LNCaP clone FGC (cell line): ENCODE measurements around the gene KRTAP10-11.

Source experiments
- DNase-seq: peaks from one replicate; pipeline ENCODE4 v3.0.0-alpha.2; 2011; ENCODE audit warnings: low read depth
- H3K4me3 ChIP-seq: 2 replicates; pipeline ENCODE4 v1.5.1; 2011; ENCODE audit warnings: mild to moderate bottlenecking, low read depth, low read length, control low read depth
- TF ChIP-seq, protein P1 (sequence below): IDR thresholded peaks from 2 replicates; pipeline ENCODE4 v1.5.1; 2012; ENCODE audit warnings: mild to moderate bottlenecking; ENCODE audit not compliant: control insufficient read depth, insufficient read depth; ENCODE audit errors: extremely low read depth

Gene KRTAP10-11

GRCh38 chr21:44695184-44695583, 49.0 kb downstream of the KRTAP10-11 start:
- no peak for DNase-seq
- TF ChIP-seq, protein P1, sequence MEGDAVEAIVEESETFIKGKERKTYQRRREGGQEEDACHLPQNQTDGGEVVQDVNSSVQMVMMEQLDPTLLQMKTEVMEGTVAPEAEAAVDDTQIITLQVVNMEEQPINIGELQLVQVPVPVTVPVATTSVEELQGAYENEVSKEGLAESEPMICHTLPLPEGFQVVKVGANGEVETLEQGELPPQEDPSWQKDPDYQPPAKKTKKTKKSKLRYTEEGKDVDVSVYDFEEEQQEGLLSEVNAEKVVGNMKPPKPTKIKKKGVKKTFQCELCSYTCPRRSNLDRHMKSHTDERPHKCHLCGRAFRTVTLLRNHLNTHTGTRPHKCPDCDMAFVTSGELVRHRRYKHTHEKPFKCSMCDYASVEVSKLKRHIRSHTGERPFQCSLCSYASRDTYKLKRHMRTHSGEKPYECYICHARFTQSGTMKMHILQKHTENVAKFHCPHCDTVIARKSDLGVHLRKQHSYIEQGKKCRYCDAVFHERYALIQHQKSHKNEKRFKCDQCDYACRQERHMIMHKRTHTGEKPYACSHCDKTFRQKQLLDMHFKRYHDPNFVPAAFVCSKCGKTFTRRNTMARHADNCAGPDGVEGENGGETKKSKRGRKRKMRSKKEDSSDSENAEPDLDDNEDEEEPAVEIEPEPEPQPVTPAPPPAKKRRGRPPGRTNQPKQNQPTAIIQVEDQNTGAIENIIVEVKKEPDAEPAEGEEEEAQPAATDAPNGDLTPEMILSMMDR: no peak

GRCh38 chr21:44695641-44696040, 49.4 kb downstream of the KRTAP10-11 start:
- no peak overlapping the region for H3K4me3 ChIP-seq
- no peak for DNase-seq
- TF ChIP-seq, protein P1: no peak

More at GRCh38 chr21:44695184-44695583, 49.0 kb downstream of the KRTAP10-11 start:
- no peak overlapping the region for H3K4me3 ChIP-seq

DNA sequence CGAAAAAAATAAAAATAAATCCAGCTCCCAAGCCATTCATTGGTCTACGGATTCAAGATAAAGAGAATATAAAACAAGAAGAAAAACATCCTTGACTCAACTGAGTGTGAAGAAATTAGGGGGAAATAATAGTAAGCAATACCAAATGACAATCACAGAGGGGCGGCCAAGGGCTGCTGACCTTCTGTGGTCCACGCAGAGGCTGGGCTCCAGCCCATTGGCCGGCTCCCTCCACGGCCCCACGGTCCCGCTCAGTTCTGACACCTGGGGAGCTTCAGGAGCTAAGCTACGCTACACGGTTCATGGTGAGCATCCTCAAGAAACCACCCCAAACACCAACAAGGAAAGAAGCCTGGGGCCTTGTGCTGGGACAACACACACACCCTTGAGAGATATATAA, 50.4 kb downstream of the KRTAP10-11 start:
- H3K4me3 ChIP-seq: no peak overlapping the region
- no peak for DNase-seq
- TF ChIP-seq, protein P1: no peak
